ENCODE data around the gene NUDT8.
A peak's percentile ranks its signal among the peaks of the same experiment; 100 is the strongest.
"Not testable (repeated sequence)": the region's sequence is repeated elsewhere in the genome, so short reads cannot be mapped to it uniquely, and the experiment has no call there.

Gene NUDT8

GRCh38 chr11:67630943-67631331 is 1.2 kb upstream of the NUDT8 start:
- peak overlapping the region; percentile 66 for H3K4me3 ChIP-seq (ENCODE audit: control insufficient read depth, low read depth, low read length)
- no peak for TF ChIP-seq CTCF (conservative IDR thresholded peaks at IDR 0.05; ENCODE audit: control insufficient read depth, insufficient read depth, low read depth, low read length)
- no peak for DNase-seq (ENCODE audit: low read depth)

- TF ChIP-seq CTCF (conservative IDR thresholded peaks at IDR 0.05; ENCODE audit: control insufficient read depth, insufficient read depth, low read depth, low read length): peak; percentile 57
- H3K4me3 ChIP-seq (ENCODE audit: control insufficient read depth, low read depth, low read length): peak overlapping the region; percentile 66
- DNase-seq (ENCODE audit: low read depth): peak; percentile 93
Measured at GRCh38 chr11:67630228-67630942, 648 bp upstream of the NUDT8 start.

- TF ChIP-seq CTCF (conservative IDR thresholded peaks at IDR 0.05; ENCODE audit: control insufficient read depth, insufficient read depth, low read depth, low read length): no peak
- no peak for DNase-seq (ENCODE audit: low read depth)
- H3K4me3 ChIP-seq (ENCODE audit: control insufficient read depth, low read depth, low read length): no peak overlapping the region
Measured at GRCh38 chr11:67628710-67629385, 889 bp downstream of the NUDT8 start.

- no peak for TF ChIP-seq CTCF (conservative IDR thresholded peaks at IDR 0.05; ENCODE audit: control insufficient read depth, insufficient read depth, low read depth, low read length)
- DNase-seq (ENCODE audit: low read depth): no peak
- no peak overlapping the region for H3K4me3 ChIP-seq (ENCODE audit: control insufficient read depth, low read depth, low read length)
Measured at GRCh38 chr11:67627812-67628624, 1.7 kb downstream of the NUDT8 start.

GRCh38 chr11:67627441-67627811 is 2.3 kb downstream of the NUDT8 start:
- no peak for TF ChIP-seq CTCF (conservative IDR thresholded peaks at IDR 0.05; ENCODE audit: control insufficient read depth, insufficient read depth, low read depth, low read length)
- no peak overlapping the region for H3K4me3 ChIP-seq (ENCODE audit: control insufficient read depth, low read depth, low read length)
- DNase-seq (ENCODE audit: low read depth): no peak

DNA sequence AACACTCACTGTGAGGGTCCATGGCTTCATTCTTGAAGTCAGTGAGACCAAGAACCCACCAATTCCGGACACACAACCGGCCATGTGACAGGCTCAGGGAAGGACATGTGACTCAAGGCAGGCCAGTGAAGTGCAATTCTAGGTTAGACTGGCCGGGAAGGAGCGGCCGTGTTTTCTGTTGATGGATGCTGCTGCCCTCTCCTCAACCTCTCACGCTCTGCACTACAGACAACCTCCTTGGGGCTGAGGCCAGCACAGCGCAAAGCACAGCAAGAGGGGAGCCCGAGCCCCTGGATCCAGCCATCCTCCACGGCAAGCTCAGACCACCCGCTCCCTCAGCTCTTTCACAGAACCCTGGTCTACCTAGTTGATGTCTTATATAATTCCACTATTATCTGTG is 2.8 kb downstream of the NUDT8 start:
- no peak for DNase-seq (ENCODE audit: low read depth)
- no peak overlapping the region for H3K4me3 ChIP-seq (ENCODE audit: control insufficient read depth, low read depth, low read length)
- no peak for TF ChIP-seq CTCF (conservative IDR thresholded peaks at IDR 0.05; ENCODE audit: control insufficient read depth, insufficient read depth, low read depth, low read length)

DNA sequence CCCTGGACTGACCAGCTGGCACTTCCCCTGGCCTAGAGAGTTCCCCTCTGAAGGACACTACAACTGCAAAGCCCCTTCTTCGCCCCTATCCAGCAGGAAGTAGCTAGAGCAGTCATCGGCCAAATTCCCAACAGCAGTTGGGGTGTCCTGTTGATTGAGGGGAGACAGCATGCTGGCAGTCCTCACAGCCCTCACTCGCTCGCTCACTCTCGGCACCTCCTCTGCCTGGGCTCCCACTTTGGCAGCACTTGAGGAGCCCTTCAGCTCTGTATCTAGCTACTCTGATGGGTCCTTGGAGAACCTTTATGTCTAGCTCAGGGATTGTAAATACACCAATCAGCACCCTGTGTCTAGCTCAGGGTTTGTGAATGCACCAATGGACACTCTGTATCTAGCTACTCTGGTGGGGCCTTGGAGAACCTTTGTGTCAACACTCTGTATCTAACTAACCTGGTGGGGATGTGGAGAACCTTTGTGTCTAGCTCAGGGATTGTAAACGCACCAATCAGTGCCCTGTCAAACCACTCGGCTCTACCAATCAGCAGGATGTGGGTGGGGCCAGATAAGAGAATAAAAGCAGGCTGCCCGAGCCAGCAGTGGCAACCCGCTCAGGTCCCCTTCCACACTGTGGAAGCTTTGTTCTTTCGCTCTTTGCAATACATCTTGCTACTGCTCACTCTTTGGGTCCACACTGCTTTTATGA is 3.5 kb downstream of the NUDT8 start:
- not testable (repeated sequence) for H3K4me3 ChIP-seq (ENCODE audit: control insufficient read depth, low read depth, low read length); DNase-seq (ENCODE audit: low read depth)

DNA sequence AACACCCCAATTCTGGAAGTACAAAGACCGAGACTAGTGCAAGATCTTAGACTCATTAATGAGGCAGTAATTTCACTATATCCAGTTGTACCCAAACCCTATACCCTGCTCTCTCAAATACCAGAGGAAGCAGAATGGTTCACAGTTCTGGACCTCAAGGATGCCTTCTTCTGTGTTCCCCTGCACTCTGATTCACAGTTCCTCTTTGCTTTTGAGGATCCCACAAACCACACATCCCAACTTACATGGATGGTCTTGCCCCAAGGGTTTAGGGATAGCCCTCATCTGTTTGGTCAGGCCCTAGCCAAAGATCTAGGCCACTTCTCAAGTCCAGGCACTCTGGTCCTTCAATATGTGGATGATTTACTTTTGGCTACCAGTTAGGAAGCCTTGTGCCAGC is 5.9 kb downstream of the NUDT8 start:
- not testable (repeated sequence) for DNase-seq (ENCODE audit: low read depth); H3K4me3 ChIP-seq (ENCODE audit: control insufficient read depth, low read depth, low read length)

DNA sequence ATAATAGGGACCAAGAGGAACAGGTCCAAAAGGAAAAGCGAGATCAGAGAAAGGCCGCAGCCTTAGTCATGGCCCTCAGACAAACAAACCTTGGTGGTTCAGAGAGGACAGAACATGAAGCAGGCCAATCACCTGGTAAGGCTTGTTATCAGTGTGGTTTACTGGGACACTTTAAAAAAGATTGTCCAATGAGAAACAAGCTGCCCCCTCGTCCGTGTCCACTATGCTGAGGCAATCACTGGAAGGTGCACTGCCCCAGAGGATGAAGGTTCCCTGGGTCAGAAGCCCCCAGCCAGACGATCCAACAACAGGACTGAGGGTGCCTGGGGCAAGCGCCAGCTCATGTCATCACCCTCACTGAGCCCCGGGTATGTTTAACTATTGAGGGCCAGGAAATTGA is 6.8 kb downstream of the NUDT8 start:
- DNase-seq (ENCODE audit: low read depth); H3K4me3 ChIP-seq (ENCODE audit: control insufficient read depth, low read depth, low read length): not testable (repeated sequence)

DNA sequence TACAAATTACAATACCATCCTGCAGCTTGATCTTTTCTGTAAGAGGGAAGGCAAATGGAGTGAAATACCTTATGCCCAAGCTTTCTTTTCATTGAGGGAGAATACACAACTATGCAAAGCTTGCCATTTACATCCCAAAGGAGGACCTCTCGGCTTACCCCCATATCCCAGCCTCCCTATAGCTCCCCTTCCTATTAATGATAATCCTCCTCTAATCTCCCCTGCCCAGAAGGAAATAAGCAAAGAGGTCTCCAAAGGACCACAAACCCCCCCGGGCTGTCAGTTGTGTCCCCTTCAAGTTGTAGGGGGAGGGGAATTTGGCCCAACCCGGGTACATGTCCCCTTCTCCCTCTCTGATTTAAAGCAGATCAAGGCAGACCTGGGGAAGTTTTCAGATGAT is 7.8 kb downstream of the NUDT8 start:
- H3K4me3 ChIP-seq (ENCODE audit: control insufficient read depth, low read depth, low read length); DNase-seq (ENCODE audit: low read depth): not testable (repeated sequence)

All from fibroblast of mammary gland (primary cell).